ENCODE measurements around the gene ACOX3.
A peak's percentile ranks its signal among the peaks of the same experiment; 100 is the strongest.

The ACOX3 gene

GRCh38 chr4:8384397-8385060, 56.0 kb downstream of the ACOX3 start (continued):
- no peak for TF ChIP-seq ZNF280D (tag by site-specific recombination; IDR thresholded peaks at IDR 0.05)
- no peak for TF ChIP-seq ZFP37 (tag by site-specific recombination; IDR thresholded peaks at IDR 0.05)
- TF ChIP-seq TSHZ1 (tag by site-specific recombination; IDR thresholded peaks at IDR 0.05; ENCODE audit: borderline replicate concordance), result no peak
- no peak for TF ChIP-seq ZNF585B (tag by site-specific recombination; IDR thresholded peaks at IDR 0.05)
- no peak for TF ChIP-seq ZNF19 (tag by site-specific recombination; IDR thresholded peaks at IDR 0.05; ENCODE audit: low read depth)
- no peak for TF ChIP-seq ZNF280C (tag by site-specific recombination; IDR thresholded peaks at IDR 0.05)
- TF ChIP-seq KLF17 (tag by site-specific recombination; IDR thresholded peaks at IDR 0.05), result no peak

GRCh38 chr4:8383451-8384160, 56.9 kb downstream of the ACOX3 start:
- Histone ChIP-seq H3K4me1 (ENCODE audit: control insufficient read depth, insufficient read depth, low read length) (no peaks in the 10 kb centered on the region), H3K4me3 (ENCODE audit: low read depth, low read length) (no peak overlapping the region), H3K9me3 (ENCODE audit: control insufficient read depth, insufficient read depth, low read depth, low read length) (no peaks in the 10 kb centered on the region), H3K27ac (ENCODE audit: extremely low read depth, low read depth, low read length) (no peak overlapping the region), H3K36me3 (ENCODE audit: control insufficient read depth in 2 of 2, insufficient read depth in 1 of 2, low read length in 2 of 2) (peaks cover 0 to 10% of the 10 kb centered on the region in 2 experiments; a peak in 1 of 3 replicates)
- POLR2A ChIA-PET, result no interaction called here
- CTCF ChIA-PET, result no interaction called here
- TF ChIP-seq ZNF311 (tag by site-specific recombination; IDR thresholded peaks at IDR 0.05; ENCODE audit: borderline replicate concordance) (no peak), ZNF449 (tag by site-specific recombination; IDR thresholded peaks at IDR 0.05) (peak; percentile 93), ZBTB48 (tag by site-specific recombination; IDR thresholded peaks at IDR 0.05) (0 out of 2 replicates have a peak, but pooled peaks have one; percentile 24), SCRT2 (tag by site-specific recombination; IDR thresholded peaks at IDR 0.05) (no peak)
